ENCODE results near the gene BARHL2.

The BARHL2 gene

DNA sequence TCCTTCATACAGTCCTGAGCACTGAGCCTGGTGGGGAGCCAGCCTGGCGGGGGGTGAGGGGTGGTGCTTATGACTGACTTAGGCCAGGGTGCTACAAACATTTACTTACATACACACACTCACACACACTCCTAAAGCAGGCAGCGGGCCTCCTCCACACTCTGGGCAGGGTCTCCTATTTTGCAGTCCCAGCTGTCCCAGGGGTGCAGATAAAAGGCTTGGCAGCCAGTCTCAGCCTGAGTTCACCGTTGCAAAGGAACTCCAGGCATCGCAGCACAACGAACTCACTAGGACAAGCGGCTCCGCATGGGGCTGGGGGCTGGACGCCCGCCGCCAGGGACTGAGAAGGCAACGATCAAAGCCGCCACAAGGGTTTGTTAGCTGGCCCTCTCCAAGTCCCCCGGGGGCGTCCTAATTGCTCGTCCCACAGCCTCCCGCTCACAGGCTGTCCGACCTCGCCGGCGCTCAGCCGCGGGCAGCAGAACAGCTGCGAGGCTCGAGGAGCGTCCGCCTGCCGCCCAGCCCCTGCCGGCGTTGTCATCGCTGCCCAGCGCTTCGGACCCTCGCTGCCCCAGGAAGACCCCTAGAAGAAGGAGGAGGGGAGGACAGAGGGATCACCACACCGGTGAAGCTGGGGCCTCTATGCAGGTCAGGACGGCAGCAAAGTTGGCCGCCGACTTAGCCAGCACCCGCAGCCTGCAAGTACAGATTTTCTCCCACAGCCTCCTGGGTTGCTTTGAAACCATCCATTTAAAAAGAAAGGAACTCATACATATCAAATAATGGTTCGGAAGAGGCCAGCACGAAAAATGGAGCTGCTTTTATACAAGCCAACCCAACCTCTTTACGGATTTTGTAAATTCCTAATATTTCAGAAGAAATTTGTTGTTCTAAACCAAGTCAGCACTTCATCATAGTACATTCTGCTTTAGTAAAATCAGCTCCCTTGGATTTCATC, 6.2 kb downstream of the BARHL2 start:
- no peak for DNase-seq (ENCODE audit: low read depth in 2 of 2, low spot score in 1 of 2)

DNA sequence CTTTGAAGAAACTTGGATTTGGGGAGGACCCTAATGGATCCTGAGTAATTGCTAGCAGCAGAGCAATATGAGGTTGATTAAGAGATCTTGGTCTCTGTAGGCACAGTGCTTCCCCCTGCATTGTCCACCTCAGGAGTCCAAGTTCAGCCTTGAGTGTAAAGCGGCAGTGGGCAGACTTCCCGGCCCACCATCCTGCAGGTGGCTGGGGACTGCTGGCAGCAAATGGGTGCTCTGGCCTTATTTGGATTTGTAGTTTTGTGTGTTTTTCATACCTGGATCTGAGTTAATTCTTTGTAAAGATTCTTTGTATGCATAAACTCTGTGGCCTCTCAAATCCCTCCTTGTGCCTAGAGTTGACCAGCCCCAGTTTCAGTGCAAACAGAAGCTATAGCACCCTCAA, 7.6 kb downstream of the BARHL2 start:
- no peak for DNase-seq (ENCODE audit: low read depth in 2 of 2, low spot score in 1 of 2)

- no peak for DNase-seq (ENCODE audit: low read depth in 2 of 2, low spot score in 1 of 2)
Measured at GRCh38 chr1:90708826-90709225, 8.3 kb downstream of the BARHL2 start.

DNA sequence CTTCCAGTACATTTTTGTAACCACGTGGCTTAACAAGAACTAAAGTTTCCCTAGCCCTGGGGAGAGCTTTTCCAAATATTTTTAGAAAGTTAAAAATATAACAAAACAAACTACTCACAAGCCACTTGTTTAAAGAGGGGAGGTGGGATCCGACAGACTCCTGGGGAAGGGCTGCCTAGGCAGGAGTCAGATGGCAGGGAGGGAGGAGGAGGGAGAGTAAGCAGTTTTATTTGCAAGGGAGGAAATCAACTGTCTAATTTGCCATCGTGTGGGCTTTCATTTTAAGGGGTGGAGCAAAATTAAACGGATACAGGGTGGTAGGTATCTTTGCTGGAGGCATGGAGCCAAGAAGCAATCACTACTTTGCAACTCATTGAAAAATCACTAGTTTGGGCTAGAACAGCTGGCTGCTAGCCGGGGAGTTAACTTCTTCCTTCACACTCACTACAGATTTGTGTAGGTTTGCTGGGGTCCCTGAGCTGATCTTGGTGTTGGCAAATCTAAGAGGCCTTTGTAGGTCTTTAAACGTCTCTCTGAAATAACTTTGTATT, 8.8 kb downstream of the BARHL2 start:
- no peak for DNase-seq (ENCODE audit: low read depth in 2 of 2, low spot score in 1 of 2)

GRCh38 chr1:90707363-90707710, 9.8 kb downstream of the BARHL2 start:
- DNase-seq (ENCODE audit: low read depth in 2 of 2, low spot score in 1 of 2): no peak

DNA sequence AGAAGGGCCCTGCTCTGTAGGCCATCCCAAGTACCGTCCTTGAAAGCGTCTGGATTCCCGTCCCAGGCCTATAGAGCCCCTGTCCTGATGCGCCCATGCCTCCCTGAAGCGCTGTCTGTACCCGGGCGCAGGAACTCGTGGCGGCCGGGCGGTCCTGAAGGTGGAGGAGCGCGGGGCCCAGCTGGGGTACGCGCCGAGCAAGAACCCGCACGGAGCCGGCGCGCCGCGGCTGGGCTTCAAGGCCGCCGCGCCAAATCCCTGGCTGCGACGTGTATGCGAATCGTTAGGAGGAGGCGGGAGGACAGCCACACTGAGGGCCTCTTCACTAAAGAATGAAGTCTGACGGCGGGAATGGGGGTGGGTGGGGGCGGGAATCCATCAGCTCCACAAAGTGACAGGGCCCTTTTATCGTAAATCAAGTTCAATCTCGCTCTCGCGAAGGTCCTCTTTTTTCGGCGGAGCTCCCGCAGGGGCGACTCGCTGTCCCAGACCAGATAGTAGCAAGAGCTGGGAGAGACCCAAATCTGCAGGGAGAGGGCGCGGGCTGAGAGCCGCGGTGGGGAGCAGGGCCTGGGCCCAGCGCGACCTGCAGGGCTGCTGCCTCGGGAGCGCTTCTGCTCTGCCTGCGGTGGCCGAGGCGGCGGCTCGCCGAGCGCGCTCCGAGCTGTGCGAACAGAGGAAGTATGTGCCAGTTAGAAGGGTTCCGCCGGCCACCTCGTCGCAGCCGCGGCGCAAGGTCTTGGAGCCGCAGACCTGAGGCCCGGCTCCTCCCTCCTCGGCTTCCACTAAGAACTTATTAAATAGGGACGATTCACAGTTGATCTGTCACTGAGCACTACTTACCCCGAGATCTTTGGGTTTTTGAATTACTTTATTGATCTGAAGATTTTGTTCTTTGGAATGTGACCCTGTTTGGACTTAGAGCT, 10.4 kb downstream of the BARHL2 start:
- DNase-seq (ENCODE audit: low read depth in 2 of 2, low spot score in 1 of 2): no peak

DNA sequence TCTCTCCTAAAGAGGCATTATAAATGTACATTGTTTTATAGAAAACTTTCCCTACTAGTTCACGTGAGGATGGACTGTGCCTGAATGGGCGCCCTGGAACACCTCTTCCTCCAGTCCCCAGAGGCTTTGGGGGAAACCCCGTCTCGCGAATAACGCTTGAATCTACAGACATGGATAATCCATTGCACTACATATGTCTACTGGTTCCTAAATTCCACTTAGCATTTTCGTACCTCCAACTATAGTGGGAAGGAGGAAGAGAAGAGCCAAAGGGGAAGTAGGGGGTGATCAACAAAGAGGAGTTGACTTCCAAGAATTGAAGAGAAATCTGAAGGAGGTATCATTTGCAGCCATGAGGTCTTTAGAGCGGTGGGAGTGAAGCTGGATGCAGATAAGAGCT, 11.1 kb downstream of the BARHL2 start:
- DNase-seq (ENCODE audit: low read depth in 2 of 2, low spot score in 1 of 2): no peak

DNA sequence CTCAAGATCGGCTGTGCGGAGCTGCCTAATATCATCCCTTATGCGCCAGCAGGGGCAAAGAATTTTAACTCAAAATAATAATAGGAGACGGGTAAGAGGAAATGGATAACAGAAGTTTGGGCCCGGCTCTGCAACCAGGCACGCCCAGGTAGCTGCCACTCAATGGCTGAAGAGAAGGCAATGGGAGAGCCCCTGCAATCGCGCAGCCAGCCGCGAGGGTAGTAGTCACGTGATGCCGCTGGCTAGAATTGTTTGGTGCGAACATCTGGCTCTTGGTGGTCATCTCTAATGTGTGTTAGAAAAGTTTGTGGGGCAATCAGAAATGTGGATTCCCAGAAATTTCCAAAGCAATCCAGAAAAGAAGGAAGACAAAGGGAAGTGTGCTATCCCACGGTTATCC, 12.3 kb downstream of the BARHL2 start:
- DNase-seq (ENCODE audit: low read depth in 2 of 2, low spot score in 1 of 2): no peak

- no peak for DNase-seq (ENCODE audit: low read depth in 2 of 2, low spot score in 1 of 2)
Measured at GRCh38 chr1:90694846-90695245, 22.3 kb downstream of the BARHL2 start.

- no peak for DNase-seq (ENCODE audit: low read depth in 2 of 2, low spot score in 1 of 2)
Measured at GRCh38 chr1:90687747-90688146, 29.4 kb downstream of the BARHL2 start.

GRCh38 chr1:90675161-90675847, 41.8 kb downstream of the BARHL2 start:
- no peak for DNase-seq (ENCODE audit: low read depth in 2 of 2, low spot score in 1 of 2)

DNA sequence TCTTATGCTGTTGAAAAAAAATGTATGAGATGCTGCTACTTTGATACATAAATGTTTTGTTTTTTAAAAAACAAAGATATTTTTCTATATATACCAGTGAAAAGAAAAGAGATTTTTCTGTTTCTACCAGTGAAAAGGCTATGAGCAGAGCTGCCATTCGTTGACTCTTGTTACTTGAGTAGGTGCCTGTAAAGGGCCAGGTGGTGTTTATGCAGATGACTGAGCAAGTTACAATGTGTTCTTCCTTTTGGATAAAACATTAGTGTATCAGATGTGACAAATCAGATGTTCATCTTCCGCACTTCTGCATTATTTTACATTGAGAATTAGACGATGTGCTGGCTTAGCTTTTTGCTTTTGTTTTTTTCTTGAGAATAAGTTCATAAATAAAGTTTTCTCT, 45.4 kb downstream of the BARHL2 start:
- DNase-seq (ENCODE audit: low read depth in 2 of 2, low spot score in 1 of 2): no peak

DNA sequence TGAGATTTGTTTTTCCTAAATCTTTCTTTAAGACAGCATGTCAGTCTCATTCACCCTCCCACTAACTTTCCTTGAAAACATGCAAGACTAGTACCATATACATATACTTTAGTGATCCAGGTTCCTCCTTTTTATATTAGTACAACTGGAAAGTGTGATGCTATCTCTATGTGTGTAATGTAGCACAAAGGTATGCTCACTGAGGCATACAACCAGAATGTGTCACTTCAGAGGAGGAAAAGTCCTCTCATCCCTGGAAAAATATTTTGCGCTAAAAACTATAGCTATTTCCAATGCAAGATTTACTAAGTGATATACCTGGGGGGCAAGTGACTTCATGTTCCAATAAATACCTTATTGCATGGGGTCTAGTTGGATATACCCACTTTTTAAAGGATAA, 45.9 kb downstream of the BARHL2 start:
- DNase-seq (ENCODE audit: low read depth in 2 of 2, low spot score in 1 of 2): no peak
